Embryonic facial prominence (tissue), 1 donor: Measurements from ENCODE around the gene ORAI2.
"Not testable (repeated sequence)": the region's sequence is repeated elsewhere in the genome, so short reads cannot be mapped to it uniquely, and the experiment has no call there.

Experiments used
- DNase-seq: peaks from one replicate; pipeline ENCODE4 v3.0.0-alpha.2; 2016; ENCODE audit errors: extremely low spot score

ORAI2 gene

DNA sequence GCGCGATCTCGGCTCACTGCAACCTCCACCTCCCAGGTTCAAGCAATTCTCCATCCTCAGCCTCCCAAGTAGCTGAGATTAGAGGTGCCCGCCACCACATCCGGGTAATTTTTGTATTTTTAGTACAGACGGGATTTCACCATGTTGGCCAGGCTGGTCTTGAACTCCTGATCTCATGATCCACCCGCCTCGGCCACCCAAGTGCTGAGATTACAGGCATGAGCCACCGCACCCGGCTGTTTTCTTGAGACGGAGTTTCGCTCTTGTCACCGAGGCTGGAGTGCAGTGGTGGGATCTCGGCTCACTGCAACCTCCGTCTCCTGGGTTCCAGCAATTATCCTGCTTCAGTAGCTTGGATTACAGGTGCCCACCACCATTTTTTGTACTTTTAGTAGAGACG is 64.9 kb downstream of the ORAI2 start:
- not testable (repeated sequence) for DNase-seq

DNA sequence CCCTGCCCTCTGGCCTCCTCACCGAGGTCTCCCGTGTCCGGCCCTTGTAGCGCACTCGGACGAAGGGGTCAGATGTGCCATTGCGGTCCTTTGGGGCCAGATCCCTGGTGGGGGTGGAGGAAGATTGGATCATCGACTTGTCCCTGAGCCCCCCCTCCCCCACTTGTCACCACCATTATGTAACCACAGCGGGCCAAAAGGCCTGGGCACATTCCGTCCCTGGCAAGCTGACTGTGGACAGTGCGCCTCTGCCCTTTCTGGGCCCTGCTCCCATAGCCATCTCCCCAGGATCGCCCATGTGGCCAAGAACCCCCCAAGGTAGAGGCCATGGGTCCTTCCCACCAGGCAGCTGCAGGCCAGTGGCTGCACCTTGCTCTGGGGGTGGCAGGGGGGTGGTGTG is 69.8 kb downstream of the ORAI2 start:
- DNase-seq = not testable (repeated sequence)

DNA sequence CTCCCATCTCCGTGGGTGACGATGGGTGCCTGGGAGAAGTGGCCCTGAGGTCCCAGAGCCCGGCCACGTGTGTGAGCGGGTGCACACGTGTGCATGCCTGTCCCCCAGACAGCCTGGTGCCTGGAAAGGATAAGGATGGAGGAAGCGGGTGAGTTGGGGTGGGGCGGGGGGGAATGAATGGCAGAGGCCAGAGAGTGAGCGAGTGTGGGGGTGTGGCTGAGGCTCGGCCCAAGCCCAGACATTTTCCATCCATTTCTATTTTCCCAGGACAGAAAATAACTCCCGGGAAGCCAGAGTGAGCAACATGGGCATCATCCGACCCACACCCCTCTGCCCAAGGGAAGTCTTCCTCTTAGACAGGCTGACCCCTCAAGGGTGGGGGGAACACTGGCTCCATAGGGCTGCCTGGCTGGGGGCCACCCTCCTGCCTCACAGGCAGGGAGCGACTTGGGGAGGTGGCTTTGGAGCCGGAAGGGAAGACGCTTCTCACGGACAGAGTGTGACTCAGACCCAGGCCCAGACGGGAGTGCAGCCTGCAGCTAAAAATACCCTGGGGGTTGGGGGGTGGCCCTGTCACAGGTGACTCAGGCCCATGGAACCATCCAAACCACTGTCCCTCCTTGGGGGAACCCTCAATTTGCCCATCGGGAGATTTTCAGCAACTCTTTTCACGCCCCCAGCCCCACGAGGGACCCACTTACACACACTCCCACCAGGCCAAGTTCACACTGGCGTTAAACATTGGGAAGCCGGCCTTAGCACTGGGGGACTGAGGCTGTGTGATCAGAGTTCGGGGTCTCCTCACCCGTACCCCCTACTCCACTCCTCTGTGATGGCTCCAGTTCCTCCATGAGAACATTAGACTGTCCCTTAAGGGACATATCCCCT is 72.2 kb downstream of the ORAI2 start:
- DNase-seq = not testable (repeated sequence)
